Peyer's patch (tissue), 4 donors: Measurements from ENCODE around the gene PRKCH. TPM values are rescaled to one million over a fixed set of nuclear protein-coding genes. Genes with fewer than 3 reads are reported as not detected.
A peak's percentile ranks its signal among the peaks of the same experiment; 100 is the strongest.

ENCODE experiments used
- DNase-seq, 3 donors: peaks; one replicate each; pipeline ENCODE4 v3.0.0-alpha.2; 2017 to 2019
- H3K27ac ChIP-seq, 4 donors: fragments of 200-600 bp; sonication (generic); one replicate each; pipeline ENCODE4 v1.5.1; 2016 to 2019
- H3K27me3 ChIP-seq, 2 donors: fragments of 200-600 bp; sonication (generic); one replicate each; pipeline ENCODE4 v1.5.1; 2019
- H3K36me3 ChIP-seq, 3 donors: fragments of 200-600 bp; sonication (generic); one replicate each; pipeline ENCODE4 v1.5.1; 2016 to 2019
- H3K4me1 ChIP-seq, 4 donors: fragments of 200-600 bp; sonication (generic); one replicate each; pipeline ENCODE4 v1.5.1; 2016 to 2019
- H3K4me3 ChIP-seq, 4 donors: fragments of 200-600 bp; sonication (generic); 1 replicate in 3 of 4; 2 replicates in 1 of 4; pipeline ENCODE4 v1.5.1; 2016 to 2019; ENCODE audit warnings: mild to moderate bottlenecking in 1 of 4
- H3K9me3 ChIP-seq, 4 donors: fragments of 200-600 bp; sonication (generic); one replicate each; pipeline ENCODE4 v1.5.1; 2016 to 2019; ENCODE audit warnings: mild to moderate bottlenecking in 1 of 4
- POLR2A ChIP-seq, 2 donors: fragments of 450-650 bp; IDR thresholded peaks; one replicate each; pipeline ENCODE4 v1.5.1; 2017; ENCODE audit warnings: antibody characterized with exemption in 2 of 2, mild to moderate bottlenecking in 2 of 2, moderate library complexity in 2 of 2
- total RNA-seq, 4 donors: library from RNA; depleted of rRNA; stranded (reverse); fragments of >200 nt; gene quantifications; one replicate each; pipeline ENCODE4 v1.1.0, GENCODE V29; 2016
- TF ChIP-seq, protein P1 (sequence below), 6 experiments: fragments of 450-650 bp in 4 of 6; fragments of 200-600 bp in 2 of 6; sonication (generic) in 1 of 6; IDR thresholded peaks; one replicate each; pipeline ENCODE4 v1.5.1; 2017 to 2019; ENCODE audit warnings: antibody characterized with exemption in 6 of 6, mild to moderate bottlenecking in 3 of 6, moderate library complexity in 1 of 6

The PRKCH gene
- total RNA-seq, 4 donors from 2014 or later: 32.5 to 64.2 (median 53.0) TPM

DNA sequence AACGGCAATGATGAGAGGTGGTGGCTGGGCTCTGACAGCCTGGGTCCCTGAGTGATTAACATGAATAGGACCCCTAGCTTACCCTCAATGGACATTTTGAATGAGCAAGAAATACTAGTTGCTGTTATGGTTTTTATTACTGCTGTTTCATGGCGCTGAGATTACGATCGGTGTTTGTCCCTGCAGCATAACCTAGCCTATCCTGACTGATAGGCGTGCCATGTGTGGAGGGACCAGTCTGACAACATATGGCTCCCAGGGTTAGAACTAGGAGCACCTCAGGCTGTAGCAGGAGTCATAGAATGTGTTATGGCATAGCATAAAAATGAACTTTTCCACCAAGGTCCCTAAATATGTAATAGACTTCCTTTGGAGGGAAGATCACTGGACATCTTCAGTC, 236.5 kb downstream of the PRKCH start:
- Histone ChIP-seq H3K9me3 (no peaks in the 10 kb centered on the region), H3K4me1 (peaks cover under 1 to 45% (median 3%) of the 10 kb centered on the region in 4 donors), H3K27me3 (no peaks in the 10 kb centered on the region), H3K27ac (no peak overlapping the region), H3K36me3 (no peaks in the 10 kb centered on the region), H3K4me3 (no peak overlapping the region)
- DNase-seq: no peak
- no peak for TF ChIP-seq POLR2A (IDR thresholded peaks at IDR 0.05)

DNA sequence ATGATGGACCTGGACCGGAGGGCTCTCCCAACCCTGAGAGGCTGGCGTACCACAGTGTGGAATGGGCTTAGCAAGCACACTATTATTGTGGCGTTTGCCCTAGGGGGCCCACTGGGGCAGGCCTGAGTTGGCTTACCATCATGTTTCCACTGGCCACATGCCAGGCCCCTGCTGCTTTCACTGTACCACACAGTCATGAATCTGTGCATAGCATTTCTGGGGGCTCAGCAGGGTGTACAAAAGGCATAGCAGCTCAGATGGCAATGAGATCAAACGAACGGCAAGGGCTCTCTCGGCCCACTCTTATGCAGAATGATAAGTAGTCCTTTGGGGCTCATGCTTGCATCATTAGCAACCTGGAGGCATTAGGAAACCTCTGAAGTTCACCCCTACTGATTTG, 236.9 kb downstream of the PRKCH start:
- Histone ChIP-seq H3K4me1 (peaks cover 0 to 42% (median 2%) of the 10 kb centered on the region in 4 donors), H3K27ac (no peak overlapping the region), H3K4me3 (no peak overlapping the region), H3K27me3 (no peaks in the 10 kb centered on the region), H3K36me3 (no peaks in the 10 kb centered on the region), H3K9me3 (no peaks in the 10 kb centered on the region)
- no peak for TF ChIP-seq POLR2A (IDR thresholded peaks at IDR 0.05)
- TF ChIP-seq, protein P1, sequence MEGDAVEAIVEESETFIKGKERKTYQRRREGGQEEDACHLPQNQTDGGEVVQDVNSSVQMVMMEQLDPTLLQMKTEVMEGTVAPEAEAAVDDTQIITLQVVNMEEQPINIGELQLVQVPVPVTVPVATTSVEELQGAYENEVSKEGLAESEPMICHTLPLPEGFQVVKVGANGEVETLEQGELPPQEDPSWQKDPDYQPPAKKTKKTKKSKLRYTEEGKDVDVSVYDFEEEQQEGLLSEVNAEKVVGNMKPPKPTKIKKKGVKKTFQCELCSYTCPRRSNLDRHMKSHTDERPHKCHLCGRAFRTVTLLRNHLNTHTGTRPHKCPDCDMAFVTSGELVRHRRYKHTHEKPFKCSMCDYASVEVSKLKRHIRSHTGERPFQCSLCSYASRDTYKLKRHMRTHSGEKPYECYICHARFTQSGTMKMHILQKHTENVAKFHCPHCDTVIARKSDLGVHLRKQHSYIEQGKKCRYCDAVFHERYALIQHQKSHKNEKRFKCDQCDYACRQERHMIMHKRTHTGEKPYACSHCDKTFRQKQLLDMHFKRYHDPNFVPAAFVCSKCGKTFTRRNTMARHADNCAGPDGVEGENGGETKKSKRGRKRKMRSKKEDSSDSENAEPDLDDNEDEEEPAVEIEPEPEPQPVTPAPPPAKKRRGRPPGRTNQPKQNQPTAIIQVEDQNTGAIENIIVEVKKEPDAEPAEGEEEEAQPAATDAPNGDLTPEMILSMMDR (IDR thresholded peaks at IDR 0.05): no peak
- no peak for DNase-seq

DNA sequence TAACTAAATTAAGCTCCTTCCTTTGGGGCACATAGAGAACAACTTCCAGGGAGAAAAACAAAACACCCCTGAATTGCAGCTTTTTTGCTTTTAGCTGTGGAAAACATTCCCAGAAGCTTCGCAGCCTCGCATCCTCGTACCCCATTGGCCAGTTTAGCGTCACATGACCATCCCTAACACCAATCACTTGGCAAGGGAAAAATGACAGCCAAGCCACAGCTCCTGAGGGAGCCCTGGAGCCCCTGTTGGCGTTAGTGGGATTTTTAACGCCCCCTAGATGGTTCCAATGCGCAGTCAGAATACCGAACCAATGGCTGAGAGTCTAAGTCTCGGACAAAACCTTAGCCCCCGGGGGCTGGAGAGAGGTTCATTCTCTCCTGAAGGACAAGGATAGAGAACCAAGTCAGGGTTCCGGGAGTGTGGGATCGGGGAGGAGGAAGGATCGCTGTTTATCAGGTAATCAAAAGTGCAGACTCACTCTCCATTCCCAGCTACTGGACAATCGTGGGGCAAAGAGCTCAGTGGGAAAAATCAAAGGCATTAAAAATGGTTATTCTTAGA, 238.3 kb downstream of the PRKCH start:
- DNase-seq: peak in 2 of 3 donors; percentile 78 to 79
- H3K27ac ChIP-seq: peak overlapping the region in 3 of 4 donors; percentile 74 to 84 (median 82)
- H3K9me3 ChIP-seq: no peaks in the 10 kb centered on the region
- H3K4me3 ChIP-seq: peak overlapping the region in 2 of 4 donors; percentile 29 to 43
- peak in 1 of 2 donors; percentile 26 for TF ChIP-seq POLR2A (IDR thresholded peaks at IDR 0.05)
- TF ChIP-seq, protein P1 (IDR thresholded peaks at IDR 0.05): no peak
- no peaks in the 10 kb centered on the region for H3K36me3 ChIP-seq
- H3K27me3 ChIP-seq: no peaks in the 10 kb centered on the region
- peaks cover 0 to 34% (median 2%) of the 10 kb centered on the region in 4 donors for H3K4me1 ChIP-seq

DNA sequence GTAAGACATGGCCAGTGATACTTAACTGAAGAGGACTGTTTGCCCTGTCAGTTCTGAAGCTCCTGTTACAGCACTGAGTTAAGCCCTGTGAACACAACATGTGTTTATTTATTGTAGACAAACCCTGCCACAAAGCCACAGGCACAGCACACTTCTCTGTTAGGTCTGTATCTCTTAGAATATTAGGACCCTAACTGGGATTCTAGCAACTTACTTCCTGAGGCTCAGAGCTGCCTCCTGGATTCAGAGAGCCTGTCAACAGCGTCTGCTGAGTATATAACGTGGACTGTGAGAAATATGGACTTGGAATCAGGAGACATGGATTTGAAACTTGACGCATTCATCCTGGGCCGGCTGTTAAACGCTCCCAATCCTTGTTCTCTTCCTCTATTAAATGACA, 238.9 kb downstream of the PRKCH start:
- Histone ChIP-seq H3K4me1 (peaks cover 0 to 34% (median 2%) of the 10 kb centered on the region in 4 donors), H3K9me3 (no peaks in the 10 kb centered on the region), H3K27ac (peak overlapping the region in 3 of 4 donors; percentile 74 to 84 (median 82)), H3K27me3 (no peaks in the 10 kb centered on the region), H3K4me3 (no peak overlapping the region), H3K36me3 (no peaks in the 10 kb centered on the region)
- no peak for TF ChIP-seq POLR2A (IDR thresholded peaks at IDR 0.05)
- TF ChIP-seq, protein P1 (IDR thresholded peaks at IDR 0.05): no peak
- DNase-seq: no peak

DNA sequence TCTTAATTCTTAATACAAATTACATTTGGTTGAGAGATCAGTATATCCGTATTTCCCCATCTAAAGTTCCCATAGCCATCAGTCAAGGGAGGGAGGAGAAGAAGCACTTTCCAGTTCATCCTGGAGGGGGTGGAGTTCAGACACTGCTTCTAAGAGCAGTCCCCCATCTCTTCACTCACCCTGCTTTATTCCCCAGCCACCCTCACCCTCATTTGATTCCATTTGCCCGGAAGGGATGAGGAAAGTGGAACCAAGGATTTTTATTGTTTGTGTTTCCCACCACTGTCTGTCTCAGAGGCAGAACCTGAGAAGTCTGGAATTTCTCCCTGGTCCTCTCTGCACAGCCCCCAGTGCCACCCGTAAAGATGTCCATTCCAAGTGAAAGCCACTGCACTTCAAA, 239.7 kb downstream of the PRKCH start:
- Histone ChIP-seq H3K4me3 (no peak overlapping the region), H3K36me3 (no peaks in the 10 kb centered on the region), H3K4me1 (peaks cover 0 to 34% (median 2%) of the 10 kb centered on the region in 4 donors), H3K9me3 (no peaks in the 10 kb centered on the region), H3K27me3 (no peaks in the 10 kb centered on the region), H3K27ac (peak overlapping the region in 3 of 4 donors; percentile 74 to 84 (median 82))
- TF ChIP-seq, protein P1 (IDR thresholded peaks at IDR 0.05): peak in 1 of 6 experiments; percentile 9
- no peak for TF ChIP-seq POLR2A (IDR thresholded peaks at IDR 0.05)
- no peak for DNase-seq

DNA sequence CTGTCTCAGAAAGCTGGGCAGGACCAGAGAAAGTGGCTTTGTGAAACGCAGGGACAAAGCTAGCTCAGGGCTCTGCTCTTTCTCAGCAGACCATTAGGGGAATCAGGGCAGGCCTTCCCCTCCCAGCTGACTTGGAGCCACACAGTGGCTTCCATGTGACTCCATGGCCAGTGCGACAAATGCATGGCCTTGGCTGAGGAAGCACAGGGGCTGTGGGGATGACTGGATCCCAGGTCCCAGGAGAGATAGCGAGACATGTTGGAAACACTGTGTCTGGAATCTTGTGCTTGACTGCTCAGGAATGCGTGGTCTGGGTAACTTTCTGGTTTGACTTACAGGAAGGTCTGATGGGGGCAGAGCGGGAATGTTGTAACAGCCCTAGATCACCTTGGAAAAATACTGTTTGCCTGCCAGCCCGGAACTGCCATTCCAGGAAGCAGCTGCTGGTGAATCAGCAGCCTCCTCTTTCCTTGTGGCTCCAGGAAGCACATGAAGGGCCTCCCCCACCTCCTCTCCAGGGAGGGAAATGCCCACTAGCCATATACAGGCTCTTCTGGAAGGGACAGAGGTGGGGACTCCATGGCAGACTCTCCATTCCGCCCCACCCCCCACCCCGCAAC, 240.4 kb downstream of the PRKCH start:
- no peak overlapping the region for H3K4me3 ChIP-seq
- no peaks in the 10 kb centered on the region for H3K9me3 ChIP-seq
- peak in 2 of 3 donors; percentile 64 to 79 for DNase-seq
- peak overlapping the region in 3 of 4 donors; percentile 74 to 84 (median 82) for H3K27ac ChIP-seq
- H3K27me3 ChIP-seq: no peaks in the 10 kb centered on the region
- no peaks in the 10 kb centered on the region for H3K36me3 ChIP-seq
- H3K4me1 ChIP-seq: peaks cover 0 to 34% (median 2%) of the 10 kb centered on the region in 4 donors
- TF ChIP-seq POLR2A (IDR thresholded peaks at IDR 0.05): no peak
- TF ChIP-seq, protein P1 (IDR thresholded peaks at IDR 0.05): no peak
